CD14-positive monocyte (primary cell): ENCODE data around the gene DCUN1D4. TPM values are rescaled to one million over a fixed set of nuclear protein-coding genes. Genes with fewer than 3 reads are reported as not detected.
"Not testable (repeated sequence)": the region's sequence is repeated elsewhere in the genome, so short reads cannot be mapped to it uniquely, and the experiment has no call there.

Experiments
- DNase-seq, 3 donors: peaks; one replicate each; pipeline ENCODE4 v3.0.0-alpha.2; 2011 to 2022
- H2AFZ ChIP-seq: 2 replicates; pipeline ENCODE4 v1.6.0; 2012; ENCODE audit warnings: mild to moderate bottlenecking, low read depth, low read length, inconsistent platforms; ENCODE audit not compliant: insufficient read depth, poor library complexity, severe bottlenecking
- H3K27ac ChIP-seq, 2 donors: 1 replicate in 1 of 2; 2 replicates in 1 of 2; pipeline ENCODE4 v1.5.1; 2012 to 2013; ENCODE audit warnings: low read length in 2 of 2, control low read depth in 1 of 2, inconsistent platforms in 1 of 2, low read depth in 1 of 2, mild to moderate bottlenecking in 1 of 2
- H3K27me3 ChIP-seq, 2 donors: one replicate each; pipeline versions ENCODE4 v1.6.0 to v1.6.1; 2011 to 2013; ENCODE audit warnings: low read length in 2 of 2; ENCODE audit not compliant: control insufficient read depth in 2 of 2, insufficient read depth in 2 of 2
- H3K36me3 ChIP-seq, 2 donors: replicated peaks in 1 of 2; 1 replicate in 1 of 2; 2 replicates in 1 of 2; pipeline versions ENCODE4 v1.5.1 to v1.6.1; 2012 to 2013; ENCODE audit warnings: low read length in 2 of 2, control low read depth in 1 of 2, inconsistent platforms in 1 of 2, mild to moderate bottlenecking in 1 of 2; ENCODE audit not compliant: insufficient read depth in 2 of 2, control insufficient read depth in 1 of 2
- H3K4me1 ChIP-seq, 2 donors: 1 replicate in 1 of 2; 2 replicates in 1 of 2; pipeline versions ENCODE4 v1.5.1 to v1.6.1; 2012 to 2013; ENCODE audit warnings: low read length in 2 of 2, control low read depth in 1 of 2, inconsistent platforms in 1 of 2, mild to moderate bottlenecking in 1 of 2, moderate library complexity in 1 of 2; ENCODE audit not compliant: insufficient read depth in 2 of 2, control insufficient read depth in 1 of 2
- H3K4me2 ChIP-seq: replicated peaks from 2 replicates; pipeline ENCODE3; 2012; ENCODE audit warnings: low read length, moderate library complexity, mild to moderate bottlenecking; ENCODE audit not compliant: poor library complexity, severe bottlenecking; ENCODE audit errors: extremely low read depth
- H3K4me3 ChIP-seq, 3 experiments: fragments of 200-600 bp in 1 of 3; sonication (generic) in 1 of 3; replicated peaks in 1 of 3; 1 replicate in 2 of 3; 2 replicates in 1 of 3; pipeline ENCODE4 v1.5.1; 2011 to 2013; ENCODE audit warnings: low read length in 3 of 3, mild to moderate bottlenecking in 3 of 3, control low read depth in 2 of 3, low read depth in 2 of 3, inconsistent platforms in 1 of 3, moderate library complexity in 1 of 3
- H3K79me2 ChIP-seq: 2 replicates; pipeline ENCODE4 v1.6.0; 2012; ENCODE audit warnings: mild to moderate bottlenecking, control low read depth, inconsistent platforms, low read length, moderate library complexity; ENCODE audit not compliant: insufficient read depth
- H3K9ac ChIP-seq: 2 replicates; pipeline ENCODE4 v1.6.0; 2017; ENCODE audit warnings: low read length, mild to moderate bottlenecking; ENCODE audit not compliant: insufficient read depth, poor library complexity, severe bottlenecking
- H3K9me3 ChIP-seq, 2 donors: replicated peaks in 1 of 2; 1 replicate in 1 of 2; 2 replicates in 1 of 2; pipeline versions ENCODE4 v1.5.1 to v1.6.1; 2012 to 2013; ENCODE audit warnings: low read length in 2 of 2, control low read depth in 1 of 2; ENCODE audit not compliant: control insufficient read depth in 1 of 2, insufficient read depth in 1 of 2
- H4K20me1 ChIP-seq: 2 replicates; pipeline ENCODE4 v1.6.0; 2012; ENCODE audit warnings: mild to moderate bottlenecking, low read length, control low read depth, moderate library complexity; ENCODE audit not compliant: insufficient read depth
- H3K27ac Mint-ChIP-seq, 7 donors: one replicate each; pipeline ENCODE4 v1.8.0; 2020; ENCODE audit warnings: mild to moderate bottlenecking in 7 of 7, mixed read lengths in 7 of 7, moderate library complexity in 6 of 7, inconsistent platforms in 2 of 7
- H3K27me3 Mint-ChIP-seq, 3 donors: one replicate each; pipeline ENCODE4 v1.8.0; 2021 to 2022; ENCODE audit warnings: low read depth in 3 of 3, mild to moderate bottlenecking in 3 of 3, mixed read lengths in 3 of 3, moderate library complexity in 3 of 3, inconsistent platforms in 1 of 3
- H3K36me3 Mint-ChIP-seq, 2 donors: one replicate each; pipeline ENCODE4 v1.8.0; 2020; ENCODE audit warnings: mixed read lengths in 2 of 2, inconsistent platforms in 1 of 2, mild to moderate bottlenecking in 1 of 2
- H3K4me1 Mint-ChIP-seq: one replicate; pipeline ENCODE4 v1.8.0; 2020; ENCODE audit warnings: mild to moderate bottlenecking, mixed read lengths
- H3K4me3 Mint-ChIP-seq, 2 donors: one replicate each; pipeline ENCODE4 v1.8.0; 2020; ENCODE audit warnings: mild to moderate bottlenecking in 2 of 2, mixed read lengths in 2 of 2, moderate library complexity in 1 of 2
- H3K9me3 Mint-ChIP-seq, 7 donors: one replicate each; pipeline ENCODE4 v1.8.0; 2020 to 2022; ENCODE audit warnings: mixed read lengths in 7 of 7, mild to moderate bottlenecking in 6 of 7, moderate library complexity in 6 of 7, inconsistent platforms in 2 of 7
- CTCF ChIP-seq: fragments of 200-600 bp; IDR thresholded peaks from one replicate; pipeline ENCODE4 v1.8.0; 2022; ENCODE audit warnings: antibody characterized with exemption, mild to moderate bottlenecking
- WGBS: methylation state at CpG from one replicate; pipeline ENCODE4 v1.1.5; 2013; ENCODE audit warnings: missing lambda C conversion rate; ENCODE audit not compliant: insufficient coverage; 5-methylcytosine and 5-hydroxymethylcytosine counted together
- intact Hi-C, 2 donors: fragments of 100-400 bp; cut with micrococcal nuclease; formaldehyde crosslinking; loops; one replicate each; pipeline versions ENCODE4 v1.15.0 to v1.15.1; 2023
- polyA plus RNA-seq, 3 donors: library from polyadenylated mRNA; depleted of rRNA in 1 of 3; unstranded in 2 of 3; stranded (reverse) in 1 of 3; fragments of 300-500 nt in 2 of 3; fragments of >200 nt in 1 of 3; fragmentation: Illumina TruSeq in 2 of 3; gene quantifications; 1 replicate in 2 of 3; 2 replicates in 1 of 3; pipeline ENCODE4 v1.2.3, GENCODE V29; 2012 to 2021

The DCUN1D4 gene
- polyA plus RNA-seq, 3 donors = 4.7 to 15.2 (median 6.9) TPM

- H2AFZ ChIP-seq = no peak overlapping the region
- H3K9me3 Mint-ChIP-seq = no peaks in the 10 kb centered on the region
- no peak for TF ChIP-seq CTCF
- peaks cover 2% of the 10 kb centered on the region for H3K4me1 Mint-ChIP-seq
- H3K36me3 Mint-ChIP-seq = peaks cover 32 to 36% of the 10 kb centered on the region in 2 donors
- no peak overlapping the region for H3K27ac ChIP-seq
- H3K4me3 Mint-ChIP-seq = no peak overlapping the region
- no peaks in the 10 kb centered on the region for H3K9me3 ChIP-seq
- no peak for DNase-seq
- intact Hi-C loops = no loop called here
- H3K4me3 ChIP-seq = no peak overlapping the region
- H3K36me3 ChIP-seq = peaks cover 9 to 46% of the 10 kb centered on the region in 2 donors
- H3K9ac ChIP-seq = no peak overlapping the region
- WGBS = no CpG with 5 or more reads among the region's 1 CpG
- no peaks in the 10 kb centered on the region for H3K4me1 ChIP-seq
- H3K79me2 ChIP-seq = no peaks in the 10 kb centered on the region
- H3K27me3 ChIP-seq = no peaks in the 10 kb centered on the region
- H3K4me2 ChIP-seq = no peak overlapping the region
- no peak overlapping the region for H3K27ac Mint-ChIP-seq
- no peaks in the 10 kb centered on the region for H4K20me1 ChIP-seq
- H3K27me3 Mint-ChIP-seq = no peaks in the 10 kb centered on the region
These were observed 47.8 kb downstream of the DCUN1D4 start for GRCh38 chr4:51890760-51891159.

GRCh38 chr4:51893402-51893801 is 50.4 kb downstream of the DCUN1D4 start:
- H3K9ac ChIP-seq, H3K9me3 Mint-ChIP-seq, H3K4me1 Mint-ChIP-seq, H3K4me1 ChIP-seq, intact Hi-C loops, H3K27me3 ChIP-seq, H3K27me3 Mint-ChIP-seq, H3K4me2 ChIP-seq, H4K20me1 ChIP-seq, H3K79me2 ChIP-seq, H3K4me3 Mint-ChIP-seq, DNase-seq, H3K27ac ChIP-seq, H3K4me3 ChIP-seq, H2AFZ ChIP-seq, H3K9me3 ChIP-seq: not testable (repeated sequence)
- H3K36me3 ChIP-seq = peaks cover 3 to 29% of the 10 kb centered on the region in 2 donors
- peak overlapping the region in 3 of 7 donors; percentile 8 to 38 (median 20) for H3K27ac Mint-ChIP-seq
- peaks cover 23 to 28% of the 10 kb centered on the region in 2 donors for H3K36me3 Mint-ChIP-seq
- 97% methylated on average over 14 of the region's 16 CpGs for WGBS
